GM21529 (cell line): ENCODE data around the gene THRA.

Source experiments
- ATAC-seq: cut with Tn5 transposase; IDR thresholded peaks from one replicate; pipeline ENCODE4 v1.9.1; 2021; ENCODE audit not compliant: unreplicated experiment

THRA gene

GRCh38 chr17:40062329-40063186, at the start of gene THRA:
TSS of gene THRA (plus strand) at chr17:40062965. CDS start at chr17:40074489, 11,524 bp downstream.
- peak; percentile 68 for ATAC-seq

GRCh38 chr17:40014375-40014980, 48.3 kb upstream of the THRA start:
- no peak for ATAC-seq

- ATAC-seq, result no peak
These were observed 47.5 kb upstream of the THRA start, which contains the start of gene CSF3 for GRCh38 chr17:40015005-40015997. TSS of gene CSF3 (plus strand) at chr17:40015440. CDS start at chr17:40015475, 35 bp downstream.

- no peak for ATAC-seq
These were observed 46.5 kb upstream of the THRA start for GRCh38 chr17:40015998-40016985.

- ATAC-seq, result no peak
These were observed 45.2 kb upstream of the THRA start for GRCh38 chr17:40017422-40018080.

GRCh38 chr17:40018211-40019121, 44.3 kb upstream of the THRA start:
- no peak for ATAC-seq

- ATAC-seq, result no peak
These were observed 43.4 kb upstream of the THRA start for GRCh38 chr17:40019140-40019991.

GRCh38 chr17:40020146-40020545, 42.6 kb upstream of the THRA start:
- no peak for ATAC-seq

GRCh38 chr17:40021451-40021971, 41.3 kb upstream of the THRA start:
- ATAC-seq, result no peak

- no peak for ATAC-seq
These were observed 40.3 kb upstream of the THRA start for GRCh38 chr17:40022497-40022896.

- ATAC-seq, result no peak
These were observed 39.7 kb upstream of the THRA start for GRCh38 chr17:40022961-40023541.

- ATAC-seq, result no peak
These were observed 39.0 kb upstream of the THRA start for GRCh38 chr17:40023590-40024292.

- ATAC-seq, result no peak
These were observed 37.9 kb upstream of the THRA start for GRCh38 chr17:40024901-40025300.

GRCh38 chr17:40025559-40025958, 37.2 kb upstream of the THRA start:
- ATAC-seq, result no peak

GRCh38 chr17:40025991-40026815, 36.6 kb upstream of the THRA start:
- ATAC-seq, result no peak
